K562 (cell line): ENCODE results near the gene GATAD1. TPM values are rescaled to one million over a fixed set of nuclear protein-coding genes. Genes with fewer than 3 reads are reported as not detected.

Experiments
- BCLAF1 ChIP-seq, 2 experiments: fragments of 450-650 bp in 1 of 2; IDR thresholded peaks; 2 replicates each; pipeline ENCODE4 v1.6.1; 2011 to 2017; ENCODE audit warnings: low read depth in 2 of 2, antibody characterized with exemption in 1 of 2, borderline replicate concordance in 1 of 2, low read length in 1 of 2, mild to moderate bottlenecking in 1 of 2, mixed read lengths in 1 of 2; ENCODE audit not compliant: control insufficient read depth in 1 of 2
- CREB3L1 ChIP-seq: fragments of 450-650 bp; IDR thresholded peaks from 2 replicates; pipeline ENCODE4 v1.6.1; 2014; ENCODE audit warnings: low read depth, mild to moderate bottlenecking, moderate library complexity, borderline replicate concordance
- EGR1 ChIP-seq: fragments of 450-650 bp; conservative IDR thresholded peaks from 2 replicates; pipeline ENCODE4 v1.6.1; 2017; ENCODE audit warnings: mild to moderate bottlenecking
- HCFC1 ChIP-seq: IDR thresholded peaks from 2 replicates; pipeline ENCODE4 v1.6.1; 2012; ENCODE audit warnings: low read depth, low read length, improper control_type of control experiment
- HMGXB4 ChIP-seq: sonication (generic); formaldehyde crosslinking; IDR thresholded peaks from 2 replicates; pipeline ENCODE4 v1.8.1; 2023; ENCODE audit warnings: mild to moderate bottlenecking, missing genetic modification reagents
- POLR2AphosphoS2 ChIP-seq: IDR thresholded peaks from 2 replicates; pipeline ENCODE4 v1.6.1; 2012; ENCODE audit warnings: low read length, improper control_type of control experiment
- SMAD4 ChIP-seq: fragments of 250-450 bp; sonication (Bioruptor Pico); conservative IDR thresholded peaks from 2 replicates; pipeline ENCODE4 v1.8.0; 2021; ENCODE audit warnings: inconsistent platforms, mild to moderate bottlenecking, moderate library complexity
- THAP12 ChIP-seq: fragments of 250-450 bp; sonication (Bioruptor Pico); IDR thresholded peaks from 2 replicates; pipeline ENCODE4 v1.9.0; 2021; ENCODE audit warnings: mild to moderate bottlenecking, inconsistent platforms
- ZBTB49 ChIP-seq: sonication (generic); formaldehyde crosslinking; IDR thresholded peaks from 2 replicates; pipeline ENCODE4 v1.8.0; 2022; ENCODE audit warnings: missing genetic modification reagents, mild to moderate bottlenecking, borderline replicate concordance
- ZNF277 ChIP-seq: fragments of 250-450 bp; sonication (Bioruptor Pico); IDR thresholded peaks from 2 replicates; pipeline ENCODE4 v1.8.0; 2022; ENCODE audit warnings: inconsistent platforms, mild to moderate bottlenecking, moderate library complexity, borderline replicate concordance
- ZNF644 ChIP-seq: fragments of 200-800 bp; sonication (Bioruptor generic); IDR thresholded peaks from 2 replicates; pipeline ENCODE4 v1.6.1; 2016; ENCODE audit warnings: low read depth, missing genetic modification characterization, missing compliant biosample characterization
- polyA plus RNA-seq, 8 experiments: library from polyadenylated mRNA; depleted of rRNA in 4 of 8; stranded (reverse) in 5 of 8; unstranded in 3 of 8; fragments of >200 nt; fragmentation: Nextera tagmentation in 2 of 8; fragmentation: Illumina TruSeq in 1 of 8; extraction: Ambion mirVana in 2 of 8; extraction: Trizol in 1 of 8; gene quantifications; 2 replicates each; pipeline versions ENCODE4 v1.2.1 to v1.2.3, GENCODE V29; 2011 to 2014; ENCODE audit warnings: inconsistent platforms in 1 of 8, missing spikeins in 1 of 8
- total RNA-seq, 7 experiments: library from RNA; depleted of rRNA in 6 of 7; stranded (reverse); fragments of >200 nt in 6 of 7; fragmentation: Illumina TruSeq in 2 of 7; extraction: Trizol in 2 of 7; gene quantifications; 2 replicates each; pipeline versions ENCODE4 v1.2.1 to v1.2.3, GENCODE V29; 2011 to 2021; ENCODE audit warnings: low replicate concordance in 1 of 7

Gene GATAD1
- total and polyA plus RNA-seq, 9 of the 15 experiments (the other 6 are each of a cell fraction or from before 2014, with no cell fraction given) = 9.3 to 67.7 (median 34.3) TPM

- TF ChIP-seq SMAD4 (CRISPR knock-in tag) (peak; percentile 68), ZNF644 (tag) (no peak; the same call in 1 of the 2 replicates), THAP12 (CRISPR knock-in tag) (peak; percentile 88; the same call in 1 of the 2 replicates), POLR2AphosphoS2 (peak; percentile 77; the same call in 1 of the 2 replicates), BCLAF1 (IDR thresholded peaks at IDR 0.05; ENCODE audit: borderline replicate concordance in 1 of 2, control insufficient read depth in 1 of 2, low read depth in 2 of 2, low read length in 1 of 2) (peak in 1 of 2 experiments; percentile 65; a peak in 1 of 4 replicates), CREB3L1 (peak; percentile 91), ZBTB49 (0 out of 2 replicates have a peak, but pooled peaks have one; percentile 27), HMGXB4 (CRISPR knock-in tag) (peak; percentile 91; the same call in 1 of the 2 replicates), EGR1 (peak; percentile 63), ZNF277 (CRISPR knock-in tag) (no peak), HCFC1 (peak; percentile 71)
Observed at GRCh38 chr7:92447345-92448204, at the start of gene GATAD1 (continued).
